HL-60 (cell line): ENCODE measurements around the gene ZNF385D.

Source experiments
- CTCF ChIP-seq: IDR thresholded peaks from one replicate; pipeline ENCODE4 v1.5.1; 2011; ENCODE audit warnings: low read length, control low read depth, inconsistent platforms; ENCODE audit not compliant: insufficient read depth
- GABPA ChIP-seq: IDR thresholded peaks from 2 replicates; pipeline ENCODE4 v1.6.1; 2012; ENCODE audit warnings: low read depth
- POLR2AphosphoS5 ChIP-seq: IDR thresholded peaks from 2 replicates; pipeline ENCODE4 v1.6.1; 2012; ENCODE audit warnings: low read depth
- SPI1 ChIP-seq: IDR thresholded peaks from 2 replicates; pipeline ENCODE4 v1.6.1; 2012; ENCODE audit warnings: low read depth, mild to moderate bottlenecking, borderline replicate concordance
- TF ChIP-seq, protein P1 (sequence below): IDR thresholded peaks from 2 replicates; pipeline ENCODE4 v1.6.1; 2012; ENCODE audit warnings: low read depth; ENCODE audit not compliant: insufficient replicate concordance

DNA sequence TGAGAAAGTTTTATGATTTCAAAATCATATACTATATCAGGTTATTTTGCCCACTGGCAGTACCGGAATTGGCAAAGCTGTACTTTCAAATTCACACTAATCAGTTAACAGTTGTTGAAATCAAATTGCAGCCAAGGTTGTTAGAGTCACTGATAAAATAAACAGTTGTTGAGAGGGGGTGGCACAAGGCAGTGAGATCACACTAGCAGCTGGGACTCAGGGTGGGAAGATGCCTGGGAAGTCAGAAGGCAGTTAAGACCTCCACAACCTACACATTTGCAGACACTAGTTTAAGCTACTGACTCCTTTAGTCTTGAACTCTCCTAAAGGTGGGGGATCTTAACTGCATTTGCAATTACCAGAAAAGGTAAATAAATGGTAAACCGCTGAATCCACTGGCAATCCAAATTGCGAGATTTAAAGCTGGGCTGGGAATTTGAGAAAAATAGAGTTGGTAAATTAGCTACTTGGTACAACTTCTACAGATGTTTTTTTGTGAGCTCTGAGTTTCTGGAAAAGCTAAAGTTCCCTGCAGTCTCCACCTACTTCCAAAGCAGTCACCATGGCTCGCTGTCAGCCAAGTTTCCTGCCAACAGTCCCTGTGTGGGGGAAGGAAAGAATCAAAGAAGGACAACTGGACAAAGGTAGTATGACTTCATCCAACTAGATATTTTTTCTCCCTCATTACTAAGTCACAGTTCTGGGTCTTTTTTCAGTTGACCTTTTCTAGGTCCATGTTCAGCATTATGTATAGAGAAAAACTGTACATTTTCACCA, 105.7 kb downstream of the ZNF385D start:
- TF ChIP-seq POLR2AphosphoS5, result no peak
- no peak for TF ChIP-seq CTCF
- TF ChIP-seq SPI1, result no peak
- TF ChIP-seq, protein P1, sequence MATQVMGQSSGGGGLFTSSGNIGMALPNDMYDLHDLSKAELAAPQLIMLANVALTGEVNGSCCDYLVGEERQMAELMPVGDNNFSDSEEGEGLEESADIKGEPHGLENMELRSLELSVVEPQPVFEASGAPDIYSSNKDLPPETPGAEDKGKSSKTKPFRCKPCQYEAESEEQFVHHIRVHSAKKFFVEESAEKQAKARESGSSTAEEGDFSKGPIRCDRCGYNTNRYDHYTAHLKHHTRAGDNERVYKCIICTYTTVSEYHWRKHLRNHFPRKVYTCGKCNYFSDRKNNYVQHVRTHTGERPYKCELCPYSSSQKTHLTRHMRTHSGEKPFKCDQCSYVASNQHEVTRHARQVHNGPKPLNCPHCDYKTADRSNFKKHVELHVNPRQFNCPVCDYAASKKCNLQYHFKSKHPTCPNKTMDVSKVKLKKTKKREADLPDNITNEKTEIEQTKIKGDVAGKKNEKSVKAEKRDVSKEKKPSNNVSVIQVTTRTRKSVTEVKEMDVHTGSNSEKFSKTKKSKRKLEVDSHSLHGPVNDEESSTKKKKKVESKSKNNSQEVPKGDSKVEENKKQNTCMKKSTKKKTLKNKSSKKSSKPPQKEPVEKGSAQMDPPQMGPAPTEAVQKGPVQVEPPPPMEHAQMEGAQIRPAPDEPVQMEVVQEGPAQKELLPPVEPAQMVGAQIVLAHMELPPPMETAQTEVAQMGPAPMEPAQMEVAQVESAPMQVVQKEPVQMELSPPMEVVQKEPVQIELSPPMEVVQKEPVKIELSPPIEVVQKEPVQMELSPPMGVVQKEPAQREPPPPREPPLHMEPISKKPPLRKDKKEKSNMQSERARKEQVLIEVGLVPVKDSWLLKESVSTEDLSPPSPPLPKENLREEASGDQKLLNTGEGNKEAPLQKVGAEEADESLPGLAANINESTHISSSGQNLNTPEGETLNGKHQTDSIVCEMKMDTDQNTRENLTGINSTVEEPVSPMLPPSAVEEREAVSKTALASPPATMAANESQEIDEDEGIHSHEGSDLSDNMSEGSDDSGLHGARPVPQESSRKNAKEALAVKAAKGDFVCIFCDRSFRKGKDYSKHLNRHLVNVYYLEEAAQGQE, result no peak
- no peak for TF ChIP-seq GABPA
